B cell (primary cell): ENCODE measurements around the gene FDXACB1. TPM values are rescaled to one million over a fixed set of nuclear protein-coding genes. Genes with fewer than 3 reads are reported as not detected.
A peak's percentile ranks its signal among the peaks of the same experiment; 100 is the strongest.

Experiments
- ATAC-seq: fragments of 200-7000 bp; cut with Tn5 transposase; one replicate; pipeline ENCODE4 v1.10.0; 2021; ENCODE audit warnings: low read depth, mild to moderate bottlenecking, moderate number of reproducible peaks, moderate library complexity
- CTCF ChIA-PET: fragments of 350-600 bp; sonication (Branson Sonifier 250); formaldehyde crosslinking; loops from one replicate; lab custom pipeline; 2021; ENCODE audit warnings: antibody characterized with exemption, inconsistent platforms; lab: Charles Lee
- POLR2A ChIA-PET: fragments of 350-600 bp; sonication (Branson Sonifier 250); formaldehyde crosslinking; loops from one replicate; lab custom pipeline; 2021; ENCODE audit warnings: antibody characterized with exemption; lab: Charles Lee
- DNase-seq: peaks from one replicate; pipeline ENCODE4 v3.0.0; 2013
- H2AFZ ChIP-seq: 2 replicates; pipeline ENCODE4 v1.6.1; 2012; ENCODE audit warnings: mild to moderate bottlenecking, low read depth, low read length; ENCODE audit not compliant: insufficient read depth, poor library complexity, severe bottlenecking
- H3K27ac ChIP-seq, 2 donors: 1 replicate in 1 of 2; 2 replicates in 1 of 2; pipeline ENCODE4 v1.5.1; 2012 to 2013; ENCODE audit warnings: low read length in 2 of 2, mild to moderate bottlenecking in 2 of 2, moderate library complexity in 1 of 2
- H3K27me3 ChIP-seq, 4 experiments: fragments of 200-600 bp in 1 of 4; sonication (generic) in 1 of 4; replicated peaks in 1 of 4; 1 replicate in 2 of 4; 2 replicates in 2 of 4; pipeline versions ENCODE4 v1.6.1 to v1.7.0; 2013 to 2016; ENCODE audit warnings: low read length in 3 of 4, mild to moderate bottlenecking in 2 of 4, mixed read lengths in 1 of 4, moderate library complexity in 1 of 4; ENCODE audit not compliant: insufficient read depth in 4 of 4, control insufficient read depth in 3 of 4; ENCODE audit errors: control extremely low read depth in 1 of 4
- H3K36me3 ChIP-seq, 2 experiments: replicated peaks in 1 of 2; 1 replicate in 1 of 2; 2 replicates in 1 of 2; pipeline versions ENCODE4 v1.6.1 to v1.7.1; 2013; ENCODE audit warnings: low read length in 1 of 2; ENCODE audit not compliant: insufficient read depth in 2 of 2, control insufficient read depth in 1 of 2; ENCODE audit errors: control extremely low read depth in 1 of 2, extremely low read depth in 1 of 2
- H3K4me1 ChIP-seq, 2 donors: fragments of 200-600 bp in 1 of 2; sonication (generic) in 1 of 2; 1 replicate in 1 of 2; 2 replicates in 1 of 2; pipeline versions ENCODE4 v1.5.1 to v1.6.1; 2013 to 2017; ENCODE audit warnings: low read length in 2 of 2; ENCODE audit not compliant: control insufficient read depth in 2 of 2, insufficient read depth in 2 of 2
- H3K4me2 ChIP-seq: replicated peaks from 2 replicates; pipeline ENCODE3; 2012; ENCODE audit warnings: mild to moderate bottlenecking, low read depth, low read length; ENCODE audit not compliant: poor library complexity, severe bottlenecking
- H3K4me3 ChIP-seq, 5 experiments: fragments of 200-600 bp in 1 of 5; sonication (generic) in 1 of 5; 1 replicate in 3 of 5; 2 replicates in 2 of 5; pipeline versions ENCODE4 v1.5.1 to v1.7.0; 2011 to 2016; ENCODE audit warnings: low read length in 4 of 5, mild to moderate bottlenecking in 4 of 5, low read depth in 2 of 5, control low read depth in 1 of 5, moderate library complexity in 1 of 5; ENCODE audit not compliant: insufficient read depth in 1 of 5; ENCODE audit errors: control extremely low read depth in 1 of 5, extremely low read depth in 1 of 5
- H3K79me2 ChIP-seq: fragments of 200-600 bp; sonication (generic); one replicate; pipeline ENCODE4 v1.6.0; 2016; ENCODE audit warnings: low read length; ENCODE audit not compliant: control insufficient read depth, insufficient read depth
- H3K9ac ChIP-seq: fragments of 200-600 bp; sonication (generic); 2 replicates; pipeline ENCODE4 v1.6.1; 2017; ENCODE audit warnings: mild to moderate bottlenecking, low read length, moderate library complexity
- H3K9me3 ChIP-seq, 3 donors: one replicate each; pipeline versions ENCODE4 v1.6.1 to v1.7.1; 2013; ENCODE audit warnings: low read length in 2 of 3; ENCODE audit not compliant: control insufficient read depth in 2 of 3, insufficient read depth in 1 of 3; ENCODE audit errors: control extremely low read depth in 1 of 3
- H4K20me1 ChIP-seq: 2 replicates; pipeline ENCODE4 v1.6.0; 2012; ENCODE audit warnings: mild to moderate bottlenecking, low read length; ENCODE audit not compliant: insufficient read depth, control insufficient read depth, poor library complexity, severe bottlenecking
- H3K27ac Mint-ChIP-seq: one replicate; pipeline ENCODE4 v1.8.0; 2021; ENCODE audit warnings: mixed read lengths
- H3K27me3 Mint-ChIP-seq: one replicate; pipeline ENCODE4 v1.8.0; 2021; ENCODE audit warnings: mixed read lengths
- H3K4me1 Mint-ChIP-seq: one replicate; pipeline ENCODE4 v1.8.0; 2021; ENCODE audit warnings: mixed read lengths
- H3K4me3 Mint-ChIP-seq: one replicate; pipeline ENCODE4 v1.8.0; 2021; ENCODE audit warnings: mixed read lengths
- H3K9me3 Mint-ChIP-seq: one replicate; pipeline ENCODE4 v1.8.0; 2022; ENCODE audit warnings: mixed read lengths; ENCODE audit not compliant: insufficient read depth
- EZH2 ChIP-seq: IDR thresholded peaks from 2 replicates; pipeline ENCODE4 v1.6.1; 2012; ENCODE audit warnings: borderline replicate concordance, low read depth, mild to moderate bottlenecking, moderate library complexity, low read length; ENCODE audit not compliant: insufficient read depth, poor library complexity, severe bottlenecking
- WGBS: methylation state at CpG from one replicate; pipeline ENCODE4 v1.1.5; 2013; ENCODE audit warnings: missing lambda C conversion rate; ENCODE audit not compliant: insufficient coverage; 5-methylcytosine and 5-hydroxymethylcytosine counted together
- intact Hi-C: fragments of 100-400 bp; cut with micrococcal nuclease; formaldehyde crosslinking; loops from one replicate; pipeline ENCODE4 v1.10.0; 2022
- polyA plus RNA-seq: library from polyadenylated mRNA; depleted of rRNA; stranded (reverse); fragments of >200 nt; gene quantifications from 2 replicates; pipeline ENCODE4 v1.2.3, GENCODE V29; 2012
- total RNA-seq, 2 donors: library from RNA; stranded (reverse); fragments of 120-200 nt in 1 of 2; gene quantifications; 1 replicate in 1 of 2; 2 replicates in 1 of 2; pipeline versions ENCODE4 v1.2.3 to v1.2.4, GENCODE V29; 2013 to 2022
- TF ChIP-seq, protein P1 (sequence below): fragments of 200-600 bp; IDR thresholded peaks from one replicate; pipeline ENCODE4 v1.8.0; 2022; ENCODE audit warnings: antibody characterized with exemption, mild to moderate bottlenecking

Gene FDXACB1
- total and polyA plus RNA-seq, 2 donors (not counting 1 experiment from before 2014, with no cell fraction given) = 3.1 to 4.0 TPM

DNA sequence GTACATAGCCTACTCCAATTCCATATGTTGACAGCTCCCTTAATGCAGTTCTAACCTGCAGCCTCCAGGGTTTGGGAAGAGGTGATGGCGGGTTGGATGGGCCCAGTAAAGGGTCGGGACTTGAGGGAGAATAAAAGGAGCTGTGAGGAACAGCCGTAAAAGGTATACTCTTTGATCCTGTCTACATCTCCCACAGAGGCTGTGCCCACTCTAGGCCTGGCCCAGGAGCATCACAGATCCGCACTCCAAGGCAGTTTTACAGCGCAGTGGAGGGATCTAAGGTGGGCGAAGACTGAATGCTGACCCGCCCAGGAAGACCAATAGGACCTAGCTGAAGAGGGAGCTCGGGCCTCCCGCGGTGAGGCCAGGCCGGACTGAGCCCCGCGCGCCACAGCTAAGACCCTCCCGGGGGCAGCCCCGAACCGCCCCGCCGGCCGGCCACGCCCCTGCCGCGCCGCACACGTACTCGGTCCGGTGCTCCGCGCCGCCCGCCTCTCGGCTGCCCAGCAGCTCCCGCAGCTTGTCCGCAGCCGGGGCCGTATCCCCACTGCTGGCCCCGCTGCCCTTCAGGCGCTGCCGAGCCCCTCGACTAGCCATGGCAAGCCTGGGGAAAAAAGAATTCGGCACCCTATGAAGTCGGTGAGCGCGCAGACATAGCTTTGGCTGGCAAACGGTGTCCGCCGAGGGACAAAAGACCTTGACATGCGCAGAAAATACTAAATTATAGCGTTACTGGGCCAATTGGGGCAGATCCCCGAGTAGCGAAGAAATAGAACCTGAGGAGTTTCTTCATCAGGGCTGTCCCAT lies 7.9 kb downstream of the FDXACB1 start, which contains the start of gene ALG9:
Gene ALG9, minus strand, starts transcription at position 696 of the 807 bp plus-strand sequence. Its CDS starts 99 bp downstream, at position 597.
- H3K79me2 ChIP-seq = peaks cover 9% of the 10 kb centered on the region
- H3K36me3 ChIP-seq = peaks cover 4 to 21% of the 10 kb centered on the region in 2 experiments
- DNase-seq = peak; percentile 94
- TF ChIP-seq, protein P1, sequence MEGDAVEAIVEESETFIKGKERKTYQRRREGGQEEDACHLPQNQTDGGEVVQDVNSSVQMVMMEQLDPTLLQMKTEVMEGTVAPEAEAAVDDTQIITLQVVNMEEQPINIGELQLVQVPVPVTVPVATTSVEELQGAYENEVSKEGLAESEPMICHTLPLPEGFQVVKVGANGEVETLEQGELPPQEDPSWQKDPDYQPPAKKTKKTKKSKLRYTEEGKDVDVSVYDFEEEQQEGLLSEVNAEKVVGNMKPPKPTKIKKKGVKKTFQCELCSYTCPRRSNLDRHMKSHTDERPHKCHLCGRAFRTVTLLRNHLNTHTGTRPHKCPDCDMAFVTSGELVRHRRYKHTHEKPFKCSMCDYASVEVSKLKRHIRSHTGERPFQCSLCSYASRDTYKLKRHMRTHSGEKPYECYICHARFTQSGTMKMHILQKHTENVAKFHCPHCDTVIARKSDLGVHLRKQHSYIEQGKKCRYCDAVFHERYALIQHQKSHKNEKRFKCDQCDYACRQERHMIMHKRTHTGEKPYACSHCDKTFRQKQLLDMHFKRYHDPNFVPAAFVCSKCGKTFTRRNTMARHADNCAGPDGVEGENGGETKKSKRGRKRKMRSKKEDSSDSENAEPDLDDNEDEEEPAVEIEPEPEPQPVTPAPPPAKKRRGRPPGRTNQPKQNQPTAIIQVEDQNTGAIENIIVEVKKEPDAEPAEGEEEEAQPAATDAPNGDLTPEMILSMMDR = no peak
- TF ChIP-seq EZH2 = no peak
- H3K9ac ChIP-seq = peak within 1 kb of the TSS; percentile 87
- ATAC-seq = peak; percentile 94
- peak within 1 kb of the TSS; percentile 86 for H2AFZ ChIP-seq
- H3K27ac ChIP-seq = peak within 1 kb of the TSS; percentile 72 to 91
- no peaks in the 10 kb centered on the region for H3K27me3 ChIP-seq
- peak within 1 kb of the TSS; percentile 94 for H3K27ac Mint-ChIP-seq
- peak within 1 kb of the TSS; percentile 94 for H3K4me3 Mint-ChIP-seq
- H3K27me3 Mint-ChIP-seq = no peaks in the 10 kb centered on the region
- H4K20me1 ChIP-seq = no peaks in the 10 kb centered on the region
- CTCF ChIA-PET = interaction anchor here (0.6 to 2.1 kb wide), 16 partner anchors 7 to 409 kb away, joined by 3 to 10 read pairs (median 4); no protein-coding TSS in a partner anchor
- under 1% methylated on average over 48 of the region's 51 CpGs for WGBS
- H3K9me3 ChIP-seq = no peaks in the 10 kb centered on the region
- H3K4me1 ChIP-seq = peaks cover 13 to 14% of the 10 kb centered on the region in 2 donors
- intact Hi-C loops = loop anchor here (1.0 to 2.0 kb wide), 5 partner anchors 8 to 269 kb away; partner anchors contain the start of genes CFAP68, FDXACB1, SDHD and SIK2
- peaks cover 17% of the 10 kb centered on the region for H3K4me1 Mint-ChIP-seq
- peak within 1 kb of the TSS; percentile 81 for H3K4me2 ChIP-seq
- H3K9me3 Mint-ChIP-seq = no peaks in the 10 kb centered on the region
- H3K4me3 ChIP-seq = peak within 1 kb of the TSS; percentile 62 to 81 (median 80)
- POLR2A ChIA-PET = interaction anchor here (0.6 to 1.5 kb wide), 6 partner anchors 9 to 269 kb away, joined by 3 to 5 read pairs (median 3); partner anchors contain the start of genes SDHD, SIK2 and TIMM8B
